Measurements from ENCODE around the gene ACP2. TPM values are rescaled to one million over a fixed set of nuclear protein-coding genes. Genes with fewer than 3 reads are reported as not detected.
A peak's percentile ranks its signal among the peaks of the same experiment; 100 is the strongest.

ACP2 gene
- polyA plus RNA-seq, 1 experiment = 31.1 TPM

- no peak overlapping the region for H3K4me3 ChIP-seq (ENCODE audit: low read depth, low read length)
- ChIA-PET CTCF (interaction anchor here (1.0 to 1.8 kb wide), 3 partner anchors 12 to 78 kb away, joined by 3 to 4 read pairs (median 3); no protein-coding TSS in a partner anchor), POLR2A (interaction anchor here (0.6 kb wide), 1 partner anchor 48 kb away, joined by 3 read pairs; no protein-coding TSS in a partner anchor)
- H3K27me3 ChIP-seq (ENCODE audit: control insufficient read depth, insufficient read depth, low read length) = no peaks in the 10 kb centered on the region
- TF ChIP-seq CTCF (IDR thresholded peaks at IDR 0.05; ENCODE audit: insufficient read depth, low read depth, low read length) = no peak
- DNase-seq (ENCODE audit: low read depth) = no peak
- peaks cover 18% of the 10 kb centered on the region for H3K36me3 ChIP-seq (ENCODE audit: control insufficient read depth, insufficient read depth, low read length)
These were observed 23.5 kb upstream of the ACP2 start for GRCh38 chr11:47271961-47272661.

- H3K4me3 ChIP-seq (ENCODE audit: low read depth, low read length) = 0 out of 2 replicates have a peak overlapping the region, but pooled peaks have one; percentile 1
- no peak for DNase-seq (ENCODE audit: low read depth)
- TF ChIP-seq CTCF (IDR thresholded peaks at IDR 0.05; ENCODE audit: insufficient read depth, low read depth, low read length) = no peak
- no peaks in the 10 kb centered on the region for H3K27me3 ChIP-seq (ENCODE audit: control insufficient read depth, insufficient read depth, low read length)
- ChIA-PET POLR2A (interaction anchor here (0.6 kb wide), 1 partner anchor 177 kb away, joined by 4 read pairs; no protein-coding TSS in a partner anchor), CTCF (interaction anchor here (0.6 to 1.3 kb wide), 8 partner anchors 11 to 94 kb away, joined by 3 to 5 read pairs (median 3); partner anchors contain the start of gene NR1H3)
- peaks cover 14% of the 10 kb centered on the region for H3K36me3 ChIP-seq (ENCODE audit: control insufficient read depth, insufficient read depth, low read length)
These were observed 22.7 kb upstream of the ACP2 start for GRCh38 chr11:47271328-47271727.

GRCh38 chr11:47270331-47271271 is 22.0 kb upstream of the ACP2 start:
- ChIA-PET CTCF (interaction anchor here (0.6 to 1.3 kb wide), 8 partner anchors 11 to 93 kb away, joined by 3 to 5 read pairs (median 3); partner anchors contain the start of gene NR1H3), POLR2A (interaction anchor here (0.6 kb wide), 1 partner anchor 178 kb away, joined by 4 read pairs; no protein-coding TSS in a partner anchor)
- peak overlapping the region; percentile 89 for H3K4me3 ChIP-seq (ENCODE audit: low read depth, low read length)
- TF ChIP-seq CTCF (IDR thresholded peaks at IDR 0.05; ENCODE audit: insufficient read depth, low read depth, low read length) = peak; percentile 19; the same call in 1 of the 2 replicates
- peaks cover 7% of the 10 kb centered on the region for H3K36me3 ChIP-seq (ENCODE audit: control insufficient read depth, insufficient read depth, low read length)
- H3K27me3 ChIP-seq (ENCODE audit: control insufficient read depth, insufficient read depth, low read length) = no peaks in the 10 kb centered on the region
- DNase-seq (ENCODE audit: low read depth) = no peak

- Histone ChIP-seq H3K27me3 (ENCODE audit: control insufficient read depth, insufficient read depth, low read length) (no peaks in the 10 kb centered on the region), H3K4me3 (ENCODE audit: low read depth, low read length) (peak within 1 kb of the TSS; percentile 89), H3K36me3 (ENCODE audit: control insufficient read depth, insufficient read depth, low read length) (peaks cover 5% of the 10 kb centered on the region)
- no peak for DNase-seq (ENCODE audit: low read depth)
- ChIA-PET POLR2A (no interaction called here), CTCF (no interaction called here)
- TF ChIP-seq CTCF (IDR thresholded peaks at IDR 0.05; ENCODE audit: insufficient read depth, low read depth, low read length) = no peak
These were observed 21.3 kb upstream of the ACP2 start, which contains the start of gene MADD for GRCh38 chr11:47269829-47270305. TSS of gene MADD (plus strand) at chr11:47270133.

Measured in BJ (cell line).